Nephron (organoid): Measurements from ENCODE around the gene TMEM123.

Source experiments
- H3K27ac Mint-ChIP-seq, 3 experiments: 2 replicates each; pipeline ENCODE4 v1.8.0; 2020; ENCODE audit warnings: mixed read lengths in 3 of 3, mild to moderate bottlenecking in 2 of 3, moderate library complexity in 1 of 3
- H3K27me3 Mint-ChIP-seq: 2 replicates; pipeline ENCODE4 v1.8.0; 2021; ENCODE audit warnings: low read depth, mild to moderate bottlenecking, moderate library complexity, mixed read lengths
- H3K36me3 Mint-ChIP-seq: 2 replicates; pipeline ENCODE4 v1.8.0; 2020; ENCODE audit warnings: low read depth, mixed read lengths
- H3K4me1 Mint-ChIP-seq: 2 replicates; pipeline ENCODE4 v1.8.0; 2020; ENCODE audit warnings: mixed read lengths
- H3K4me3 Mint-ChIP-seq, 3 experiments: 2 replicates each; pipeline ENCODE4 v1.8.0; 2020; ENCODE audit warnings: mild to moderate bottlenecking in 3 of 3, mixed read lengths in 3 of 3, moderate library complexity in 2 of 3
- H3K9me3 Mint-ChIP-seq: 2 replicates; pipeline ENCODE4 v1.8.0; 2020; ENCODE audit warnings: mixed read lengths
- CTCF ChIP-seq, 3 experiments: fragments of 200-600 bp; sonication (generic); IDR thresholded peaks; one replicate each; pipeline ENCODE4 v1.5.0; 2021; ENCODE audit warnings: antibody characterized with exemption in 3 of 3; ENCODE audit not compliant: unreplicated experiment in 3 of 3

The TMEM123 gene

DNA sequence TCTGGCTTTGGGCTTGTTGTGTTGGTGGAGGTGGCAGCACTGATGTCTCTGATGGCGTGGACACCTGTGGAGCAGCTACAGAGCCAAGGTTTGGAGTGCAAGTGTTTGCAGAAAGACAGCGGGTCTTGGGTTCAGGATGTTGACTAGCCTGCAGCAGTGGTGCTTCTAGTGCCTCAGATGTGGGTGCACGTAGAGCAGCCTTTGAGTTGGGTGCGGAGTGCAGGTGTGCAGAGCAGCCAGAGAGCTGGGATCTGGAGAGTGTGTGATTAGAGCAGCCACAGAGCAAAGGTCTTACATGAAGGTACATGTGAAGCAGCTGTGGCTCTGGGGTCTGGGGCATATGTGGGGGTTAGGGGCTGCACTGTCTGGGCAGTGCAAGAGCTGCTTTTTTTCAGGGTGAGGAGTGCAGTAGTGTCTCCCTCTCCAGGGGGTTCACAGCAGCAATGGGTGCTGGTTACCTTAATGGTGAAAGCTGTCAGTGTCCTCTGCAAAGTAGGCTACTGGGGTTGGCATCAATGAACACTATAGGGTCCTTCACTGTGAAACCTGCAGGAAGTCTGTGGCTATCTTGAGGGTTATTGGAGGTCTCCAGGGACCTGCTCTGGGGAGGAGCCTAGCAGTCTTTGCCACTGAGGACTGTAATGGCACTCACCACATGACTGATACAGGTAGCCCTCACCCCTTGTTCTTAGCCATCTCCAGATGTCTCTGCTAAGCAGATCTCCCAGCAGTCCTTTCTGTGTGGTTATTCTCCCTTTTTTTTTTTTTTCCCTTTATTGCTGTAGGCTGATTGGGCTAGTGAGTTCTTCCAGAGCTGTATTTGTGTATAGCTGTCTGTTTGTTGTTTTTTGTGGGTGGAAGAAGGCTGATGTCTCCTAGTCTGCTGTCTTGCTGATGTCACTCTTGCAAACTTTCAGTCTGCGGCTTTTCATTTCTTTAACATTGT, 91.2 kb downstream of the TMEM123 start:
- Mint-ChIP-seq H3K9me3 (peaks cover 20% of the 10 kb centered on the region), H3K27ac (no peak overlapping the region), H3K27me3 (no peaks in the 10 kb centered on the region), H3K4me1 (no peaks in the 10 kb centered on the region), H3K36me3 (peaks cover 90% of the 10 kb centered on the region), H3K4me3 (no peak overlapping the region)
- no peak for TF ChIP-seq CTCF (IDR thresholded peaks at IDR 0.05; ENCODE audit: unreplicated experiment in 3 of 3)

DNA sequence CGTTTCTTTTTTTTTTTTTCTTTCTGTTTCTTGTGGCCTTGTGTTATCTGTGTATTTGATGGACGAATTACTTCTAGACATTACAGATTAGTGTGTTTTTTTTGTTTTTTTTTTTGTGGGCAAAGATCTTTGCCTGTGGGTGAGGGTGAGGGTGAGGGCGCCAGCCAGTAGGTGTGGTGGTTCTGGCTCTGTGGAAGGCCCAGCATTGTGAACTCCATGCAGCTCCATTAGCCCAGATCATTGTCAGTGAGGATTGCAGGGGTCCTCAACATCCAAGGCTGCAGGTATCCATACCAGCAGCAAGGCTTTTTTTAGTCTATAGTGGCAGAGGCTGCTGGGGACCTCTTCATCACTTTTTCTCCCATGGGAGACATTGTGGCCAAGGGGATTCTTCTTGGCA, 91.9 kb downstream of the TMEM123 start:
- peaks cover 90% of the 10 kb centered on the region for H3K36me3 Mint-ChIP-seq
- peaks cover 23% of the 10 kb centered on the region for H3K9me3 Mint-ChIP-seq
- H3K27ac Mint-ChIP-seq = no peak overlapping the region
- no peaks in the 10 kb centered on the region for H3K27me3 Mint-ChIP-seq
- no peak for TF ChIP-seq CTCF (IDR thresholded peaks at IDR 0.05; ENCODE audit: unreplicated experiment in 3 of 3)
- no peaks in the 10 kb centered on the region for H3K4me1 Mint-ChIP-seq
- H3K4me3 Mint-ChIP-seq = no peak overlapping the region

DNA sequence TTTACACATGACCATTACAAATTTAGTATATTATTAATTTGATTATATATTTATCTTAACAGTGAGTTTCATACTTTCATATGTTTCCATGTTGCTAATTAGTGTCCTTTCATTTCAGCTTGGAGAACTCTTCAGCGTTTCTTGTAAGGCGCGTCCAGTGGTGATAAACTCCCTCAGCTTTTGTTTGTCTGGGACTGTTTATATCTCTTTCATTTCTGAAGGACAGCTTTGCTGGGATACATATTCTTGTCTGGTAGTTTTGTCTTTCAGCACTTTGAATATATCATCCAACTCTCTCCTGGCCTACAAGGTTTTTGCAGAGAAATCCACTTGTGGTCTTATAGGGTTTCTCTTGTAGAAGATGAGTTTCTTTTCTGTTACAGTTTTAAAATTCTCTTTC, 93.2 kb downstream of the TMEM123 start:
- H3K9me3 Mint-ChIP-seq = peaks cover 31% of the 10 kb centered on the region
- H3K4me3 Mint-ChIP-seq = no peak overlapping the region
- H3K27me3 Mint-ChIP-seq = no peaks in the 10 kb centered on the region
- H3K36me3 Mint-ChIP-seq = peaks cover 92% of the 10 kb centered on the region
- no peak for TF ChIP-seq CTCF (IDR thresholded peaks at IDR 0.05; ENCODE audit: unreplicated experiment in 3 of 3)
- H3K4me1 Mint-ChIP-seq = no peaks in the 10 kb centered on the region
- H3K27ac Mint-ChIP-seq = no peak overlapping the region

DNA sequence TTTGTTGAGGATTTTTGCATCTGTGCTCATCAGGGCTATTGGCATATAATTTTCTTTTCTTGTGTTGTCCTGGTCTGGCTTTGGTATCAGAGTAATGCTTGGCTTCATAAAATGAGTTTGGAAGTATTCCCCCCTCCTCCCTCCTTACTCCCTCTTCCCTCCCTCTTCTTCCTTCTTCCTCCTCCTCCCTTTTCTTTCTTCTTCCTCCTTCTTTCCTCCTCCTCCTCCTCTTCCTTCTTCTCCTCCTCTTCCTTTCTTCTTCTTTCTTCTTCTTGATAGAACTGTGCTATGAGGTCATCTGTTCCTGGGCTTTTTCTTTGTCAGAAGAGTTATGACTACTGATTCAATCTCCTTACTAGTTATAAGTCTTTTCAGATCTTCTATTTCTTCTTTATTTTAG, 95.4 kb downstream of the TMEM123 start:
- H3K36me3 Mint-ChIP-seq = peaks cover 94% of the 10 kb centered on the region
- H3K27me3 Mint-ChIP-seq = no peaks in the 10 kb centered on the region
- no peak for TF ChIP-seq CTCF (IDR thresholded peaks at IDR 0.05; ENCODE audit: unreplicated experiment in 3 of 3)
- H3K27ac Mint-ChIP-seq = no peak overlapping the region
- H3K4me3 Mint-ChIP-seq = no peak overlapping the region
- no peaks in the 10 kb centered on the region for H3K4me1 Mint-ChIP-seq
- peaks cover 32% of the 10 kb centered on the region for H3K9me3 Mint-ChIP-seq

- TF ChIP-seq CTCF (IDR thresholded peaks at IDR 0.05; ENCODE audit: unreplicated experiment in 3 of 3) = no peak
- Mint-ChIP-seq H3K36me3 (peaks cover 27% of the 10 kb centered on the region), H3K27me3 (no peaks in the 10 kb centered on the region)
These were observed 104.8 kb downstream of the TMEM123 start for GRCh38 chr11:102347462-102348370.

More at GRCh38 chr11:102347462-102348370, 104.8 kb downstream of the TMEM123 start:
- Mint-ChIP-seq H3K9me3 (no peaks in the 10 kb centered on the region), H3K4me3 (peak overlapping the region; percentile 91 to 98 (median 96)), H3K27ac (peak overlapping the region; percentile 99 to 100 (median 99)), H3K4me1 (peaks cover 30% of the 10 kb centered on the region)
